HepG2 (cell line): ENCODE data around the gene SOX9. TPM values are rescaled to one million over a fixed set of nuclear protein-coding genes. Genes with fewer than 3 reads are reported as not detected.
A peak's percentile ranks its signal among the peaks of the same experiment; 100 is the strongest.

Source experiments
- ATRX ChIP-seq: sonication (generic); formaldehyde crosslinking; IDR thresholded peaks from 2 replicates; pipeline ENCODE4 v1.4.0; 2020; ENCODE audit warnings: missing genetic modification reagents, borderline replicate concordance
- CAMTA2 ChIP-seq: sonication (generic); formaldehyde crosslinking; IDR thresholded peaks from 2 replicates; pipeline ENCODE4 v1.4.0; 2020; ENCODE audit warnings: mild to moderate bottlenecking, missing genetic modification reagents, borderline replicate concordance
- DNMT1 ChIP-seq: sonication (generic); formaldehyde crosslinking; IDR thresholded peaks from 2 replicates; pipeline ENCODE4 v1.5.1; 2020; ENCODE audit warnings: mild to moderate bottlenecking, missing genetic modification reagents
- ETV5 ChIP-seq: IDR thresholded peaks from 2 replicates; pipeline ENCODE4 v1.6.1; 2018; ENCODE audit warnings: missing biosample characterization, missing genetic modification reagents, inconsistent platforms, borderline replicate concordance
- MXI1 ChIP-seq: IDR thresholded peaks from 3 replicates; pipeline ENCODE4 v1.6.1; 2012; ENCODE audit warnings: low read depth, low read length, inconsistent platforms, borderline replicate concordance
- PLRG1 ChIP-seq: fragments of 450-650 bp; conservative IDR thresholded peaks from 2 replicates; pipeline ENCODE4 v1.6.1; 2016
- POLR2G ChIP-seq: fragments of 200-400 bp; formaldehyde crosslinking; IDR thresholded peaks from 2 replicates; pipeline ENCODE4 v1.6.1; 2018; ENCODE audit warnings: mild to moderate bottlenecking, low read depth, low read length, moderate library complexity
- RBM39 ChIP-seq: fragments of 200-400 bp; formaldehyde crosslinking; IDR thresholded peaks from one replicate; pipeline ENCODE4 v1.6.1; 2018; ENCODE audit warnings: antibody characterized with exemption, mild to moderate bottlenecking, low read depth, low read length; ENCODE audit not compliant: poor library complexity, severe bottlenecking
- REL ChIP-seq: sonication (generic); formaldehyde crosslinking; conservative IDR thresholded peaks from 2 replicates; pipeline ENCODE4 v1.8.0; 2022; ENCODE audit warnings: mild to moderate bottlenecking, missing genetic modification reagents, moderate library complexity
- STAT5B ChIP-seq: sonication (generic); formaldehyde crosslinking; IDR thresholded peaks from 2 replicates; pipeline ENCODE4 v1.4.0; 2020; ENCODE audit warnings: missing genetic modification reagents
- TAF1 ChIP-seq: sonication (generic); formaldehyde crosslinking; IDR thresholded peaks from 2 replicates; pipeline ENCODE4 v1.4.0; 2020; ENCODE audit warnings: missing genetic modification reagents
- ZBTB7B ChIP-seq: sonication (generic); formaldehyde crosslinking; IDR thresholded peaks from 2 replicates; pipeline ENCODE4 v1.4.0; 2020; ENCODE audit warnings: missing genetic modification reagents
- ZFP82 ChIP-seq: sonication (generic); formaldehyde crosslinking; IDR thresholded peaks from 2 replicates; pipeline ENCODE4 v1.5.1; 2020; ENCODE audit warnings: mild to moderate bottlenecking, missing genetic modification reagents, borderline replicate concordance
- ZNF180 ChIP-seq: sonication (generic); formaldehyde crosslinking; IDR thresholded peaks from 2 replicates; pipeline ENCODE4 v1.4.0; 2020; ENCODE audit warnings: low read depth, missing genetic modification reagents, borderline replicate concordance
- ZNF333 ChIP-seq: sonication (generic); formaldehyde crosslinking; IDR thresholded peaks from 2 replicates; pipeline ENCODE4 v1.4.0; 2020; ENCODE audit warnings: mild to moderate bottlenecking, missing genetic modification reagents, borderline replicate concordance
- ZNF431 ChIP-seq: sonication (generic); formaldehyde crosslinking; IDR thresholded peaks from 2 replicates; pipeline ENCODE4 v1.9.0; 2022; ENCODE audit warnings: missing genetic modification reagents, low read depth, mild to moderate bottlenecking, borderline replicate concordance
- ZNF598 ChIP-seq: sonication (generic); formaldehyde crosslinking; IDR thresholded peaks from 2 replicates; pipeline ENCODE4 v1.5.1; 2020; ENCODE audit warnings: mild to moderate bottlenecking, missing genetic modification reagents, borderline replicate concordance
- ZNF841 ChIP-seq: sonication (generic); formaldehyde crosslinking; IDR thresholded peaks from 2 replicates; pipeline ENCODE4 v1.8.1; 2023; ENCODE audit warnings: missing genetic modification reagents, borderline replicate concordance
- polyA plus RNA-seq, 8 experiments: library from polyadenylated mRNA; depleted of rRNA in 3 of 8; stranded (reverse) in 7 of 8; unstranded in 1 of 8; fragments of >200 nt; fragmentation: Illumina TruSeq in 4 of 8; extraction: Trizol in 4 of 8; gene quantifications; 2 replicates each; pipeline versions ENCODE4 v1.2.1 to v1.2.3, GENCODE V29; 2011 to 2016; ENCODE audit warnings: low read depth in 4 of 8, missing spikeins in 1 of 8, mixed read lengths in 1 of 8; ENCODE audit not compliant: insufficient read depth in 1 of 8
- total RNA-seq, 5 experiments: library from RNA; depleted of rRNA; stranded (reverse); fragments of >200 nt; fragmentation: Illumina TruSeq; extraction: Trizol; gene quantifications; 2 replicates each; pipeline ENCODE4 v1.2.3, GENCODE V29; 2016; ENCODE audit warnings: low read depth in 1 of 5
- TF ChIP-seq, protein P1 (sequence below): sonication (generic); formaldehyde crosslinking; IDR thresholded peaks from 2 replicates; pipeline ENCODE4 v1.5.1; 2020; ENCODE audit warnings: missing genetic modification reagents, mild to moderate bottlenecking, borderline replicate concordance
- TF ChIP-seq, protein P2 (sequence below): sonication (generic); formaldehyde crosslinking; IDR thresholded peaks from 2 replicates; pipeline ENCODE4 v1.5.1; 2020; ENCODE audit warnings: missing genetic modification reagents, mild to moderate bottlenecking, borderline replicate concordance

Gene SOX9
- total and polyA plus RNA-seq, 2 of the 13 experiments (the other 11 are each of a cell fraction or from before 2014, with no cell fraction given): 16.1 to 27.6 TPM

DNA sequence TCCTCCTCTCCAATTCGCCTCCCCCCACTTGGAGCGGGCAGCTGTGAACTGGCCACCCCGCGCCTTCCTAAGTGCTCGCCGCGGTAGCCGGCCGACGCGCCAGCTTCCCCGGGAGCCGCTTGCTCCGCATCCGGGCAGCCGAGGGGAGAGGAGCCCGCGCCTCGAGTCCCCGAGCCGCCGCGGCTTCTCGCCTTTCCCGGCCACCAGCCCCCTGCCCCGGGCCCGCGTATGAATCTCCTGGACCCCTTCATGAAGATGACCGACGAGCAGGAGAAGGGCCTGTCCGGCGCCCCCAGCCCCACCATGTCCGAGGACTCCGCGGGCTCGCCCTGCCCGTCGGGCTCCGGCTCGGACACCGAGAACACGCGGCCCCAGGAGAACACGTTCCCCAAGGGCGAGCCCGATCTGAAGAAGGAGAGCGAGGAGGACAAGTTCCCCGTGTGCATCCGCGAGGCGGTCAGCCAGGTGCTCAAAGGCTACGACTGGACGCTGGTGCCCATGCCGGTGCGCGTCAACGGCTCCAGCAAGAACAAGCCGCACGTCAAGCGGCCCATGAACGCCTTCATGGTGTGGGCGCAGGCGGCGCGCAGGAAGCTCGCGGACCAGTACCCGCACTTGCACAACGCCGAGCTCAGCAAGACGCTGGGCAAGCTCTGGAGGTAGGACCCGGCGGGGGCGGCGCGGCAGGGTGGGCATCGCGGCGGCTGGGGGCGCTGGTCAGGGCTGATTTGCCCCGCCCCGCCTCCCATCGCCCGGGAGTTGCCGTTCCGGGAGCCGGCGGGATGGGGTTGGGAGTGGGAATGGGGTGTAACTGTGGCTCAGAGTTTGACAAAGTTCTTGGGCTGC lies 567 bp downstream of the SOX9 start (continued):
- peak; percentile 75 for TF ChIP-seq POLR2G
- peak; percentile 64 for TF ChIP-seq TAF1
- 0 out of 2 replicates have a peak, but pooled peaks have one; percentile 7 for TF ChIP-seq ETV5 (CRISPR knock-in tag)
- TF ChIP-seq, protein P1, sequence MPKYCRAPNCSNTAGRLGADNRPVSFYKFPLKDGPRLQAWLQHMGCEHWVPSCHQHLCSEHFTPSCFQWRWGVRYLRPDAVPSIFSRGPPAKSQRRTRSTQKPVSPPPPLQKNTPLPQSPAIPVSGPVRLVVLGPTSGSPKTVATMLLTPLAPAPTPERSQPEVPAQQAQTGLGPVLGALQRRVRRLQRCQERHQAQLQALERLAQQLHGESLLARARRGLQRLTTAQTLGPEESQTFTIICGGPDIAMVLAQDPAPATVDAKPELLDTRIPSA (CRISPR knock-in tag): 0 out of 2 replicates have a peak, but pooled peaks have one; percentile 18
- peak; percentile 58; the same call in 1 of the 2 replicates for TF ChIP-seq ZNF333
- 0 out of 2 replicates have a peak, but pooled peaks have one; percentile 65 for TF ChIP-seq ZNF598 (CRISPR knock-in tag)
- TF ChIP-seq, protein P2, sequence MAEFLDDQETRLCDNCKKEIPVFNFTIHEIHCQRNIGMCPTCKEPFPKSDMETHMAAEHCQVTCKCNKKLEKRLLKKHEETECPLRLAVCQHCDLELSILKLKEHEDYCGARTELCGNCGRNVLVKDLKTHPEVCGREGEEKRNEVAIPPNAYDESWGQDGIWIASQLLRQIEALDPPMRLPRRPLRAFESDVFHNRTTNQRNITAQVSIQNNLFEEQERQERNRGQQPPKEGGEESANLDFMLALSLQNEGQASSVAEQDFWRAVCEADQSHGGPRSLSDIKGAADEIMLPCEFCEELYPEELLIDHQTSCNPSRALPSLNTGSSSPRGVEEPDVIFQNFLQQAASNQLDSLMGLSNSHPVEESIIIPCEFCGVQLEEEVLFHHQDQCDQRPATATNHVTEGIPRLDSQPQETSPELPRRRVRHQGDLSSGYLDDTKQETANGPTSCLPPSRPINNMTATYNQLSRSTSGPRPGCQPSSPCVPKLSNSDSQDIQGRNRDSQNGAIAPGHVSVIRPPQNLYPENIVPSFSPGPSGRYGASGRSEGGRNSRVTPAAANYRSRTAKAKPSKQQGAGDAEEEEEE: no peak
- no peak for TF ChIP-seq ZNF180 (CRISPR knock-in tag)
- no peak; the same call in 1 of the 2 replicates for TF ChIP-seq ZNF841
- no peak for TF ChIP-seq PLRG1
- peak; percentile 24; the same call in 1 of the 2 replicates for TF ChIP-seq DNMT1
- TF ChIP-seq REL (CRISPR knock-in tag): peak; percentile 58; the same call in 1 of the 2 replicates
- TF ChIP-seq MXI1: no peak
- TF ChIP-seq CAMTA2 (CRISPR knock-in tag): peak; percentile 84
- TF ChIP-seq ATRX: no peak
- TF ChIP-seq ZBTB7B (CRISPR knock-in tag): peak; percentile 78
- no peak for TF ChIP-seq RBM39
- TF ChIP-seq STAT5B (CRISPR knock-in tag): 0 out of 2 replicates have a peak, but pooled peaks have one; percentile 23
- TF ChIP-seq ZNF431 (CRISPR knock-in tag): no peak
- TF ChIP-seq ZFP82 (CRISPR knock-in tag): peak; percentile 71; the same call in 1 of the 2 replicates
